Liver (tissue), 3 donors: ENCODE data around the gene YWHAE.

Experiments used
- ATF3 ChIP-seq: IDR thresholded peaks from 2 replicates; pipeline ENCODE4 v1.6.1; 2016; ENCODE audit warnings: antibody characterized with exemption
- CTCF ChIP-seq: fragments of 150-350 bp; IDR thresholded peaks from 2 replicates; pipeline ENCODE4 v1.5.1; 2017; ENCODE audit warnings: improper control_type of control experiment, low read depth, low read length; ENCODE audit not compliant: missing input control
- EGR1 ChIP-seq, 2 donors: IDR thresholded peaks; 2 replicates each; pipeline ENCODE4 v1.6.1; 2016 to 2018; ENCODE audit warnings: antibody characterized with exemption in 2 of 2, low read depth in 2 of 2
- FOXA1 ChIP-seq: IDR thresholded peaks from 2 replicates; pipeline ENCODE4 v1.6.1; 2016; ENCODE audit warnings: antibody characterized with exemption
- GABPA ChIP-seq, 2 donors: IDR thresholded peaks in 1 of 2; conservative IDR thresholded peaks in 1 of 2; 2 replicates each; pipeline ENCODE4 v1.6.1; 2016; ENCODE audit warnings: antibody characterized with exemption in 2 of 2, mild to moderate bottlenecking in 1 of 2, moderate library complexity in 1 of 2
- JUND ChIP-seq, 2 donors: IDR thresholded peaks; 2 replicates each; pipeline ENCODE4 v1.6.1; 2016; ENCODE audit warnings: antibody characterized with exemption in 2 of 2
- MAX ChIP-seq: IDR thresholded peaks from 2 replicates; pipeline ENCODE4 v1.6.1; 2016; ENCODE audit warnings: antibody characterized with exemption
- RAD21 ChIP-seq, 2 donors: IDR thresholded peaks; 2 replicates each; pipeline ENCODE4 v1.6.1; 2016; ENCODE audit warnings: antibody characterized with exemption in 2 of 2, mild to moderate bottlenecking in 2 of 2
- REST ChIP-seq: IDR thresholded peaks from 2 replicates; pipeline ENCODE4 v1.6.1; 2016; ENCODE audit warnings: antibody characterized with exemption, mild to moderate bottlenecking
- RXRA ChIP-seq, 2 donors: IDR thresholded peaks; 2 replicates each; pipeline ENCODE4 v1.6.1; 2017 to 2018; ENCODE audit warnings: antibody characterized with exemption in 2 of 2, mild to moderate bottlenecking in 1 of 2
- SP1 ChIP-seq: IDR thresholded peaks from 2 replicates; pipeline ENCODE4 v1.6.1; 2018; ENCODE audit warnings: antibody characterized with exemption, mild to moderate bottlenecking
- TAF1 ChIP-seq: conservative IDR thresholded peaks from 2 replicates; pipeline ENCODE4 v1.6.1; 2016; ENCODE audit warnings: antibody characterized with exemption, mild to moderate bottlenecking
- YY1 ChIP-seq: IDR thresholded peaks from 2 replicates; pipeline ENCODE4 v1.6.1; 2016; ENCODE audit warnings: antibody characterized with exemption, mild to moderate bottlenecking
- ZBTB33 ChIP-seq: IDR thresholded peaks from 2 replicates; pipeline ENCODE4 v1.6.1; 2016; ENCODE audit warnings: antibody characterized with exemption
- donor health status: healthy.
- donor health status: healthy.

- TF ChIP-seq CTCF: no peak
- no peak for TF ChIP-seq MAX
- TF ChIP-seq SP1: no peak
- TF ChIP-seq JUND (IDR thresholded peaks at IDR 0.05): no peak
- TF ChIP-seq REST: no peak
- no peak for TF ChIP-seq EGR1 (IDR thresholded peaks at IDR 0.05; ENCODE audit: low read depth in 2 of 2)
- TF ChIP-seq YY1: no peak
- TF ChIP-seq FOXA1: no peak
- TF ChIP-seq TAF1: no peak
- no peak for TF ChIP-seq RAD21 (IDR thresholded peaks at IDR 0.05)
- no peak for TF ChIP-seq ATF3
- TF ChIP-seq RXRA (IDR thresholded peaks at IDR 0.05): no peak
- no peak for TF ChIP-seq ZBTB33
- TF ChIP-seq GABPA (IDR thresholded peaks at IDR 0.05 in 1 of 2, conservative IDR thresholded peaks at IDR 0.05 in 1 of 2): no peak
Measured at GRCh38 chr17:1420163-1420562, 20.1 kb upstream of the YWHAE start.
